IPS-20b (cell line): Measurements from ENCODE around the gene FKRP.

Experiments used
- H3K27ac ChIP-seq: one replicate; pipeline ENCODE4 v1.5.1; 2013; ENCODE audit warnings: low read length
- H3K27me3 ChIP-seq: 2 replicates; pipeline ENCODE4 v1.6.1; 2013; ENCODE audit warnings: mild to moderate bottlenecking, low read length, inconsistent platforms; ENCODE audit not compliant: insufficient read depth
- H3K36me3 ChIP-seq: 2 replicates; pipeline ENCODE4 v1.6.1; 2013; ENCODE audit warnings: low read depth, mild to moderate bottlenecking, inconsistent platforms, low read length, moderate library complexity; ENCODE audit not compliant: insufficient read depth
- H3K4me1 ChIP-seq: 2 replicates; pipeline ENCODE4 v1.6.1; 2013; ENCODE audit warnings: mild to moderate bottlenecking, control low read depth, inconsistent platforms, low read length, moderate library complexity; ENCODE audit not compliant: insufficient read depth
- H3K4me3 ChIP-seq: 2 replicates; pipeline ENCODE4 v1.5.1; 2013; ENCODE audit warnings: mild to moderate bottlenecking, low read length, inconsistent platforms
- H3K9ac ChIP-seq: 2 replicates; pipeline ENCODE4 v1.6.1; 2013; ENCODE audit warnings: low read depth, mild to moderate bottlenecking, inconsistent platforms, low read length, moderate library complexity
- H3K9me3 ChIP-seq: 2 replicates; pipeline ENCODE4 v1.6.1; 2013; ENCODE audit warnings: mild to moderate bottlenecking, low read depth, low read length, inconsistent platforms; ENCODE audit not compliant: insufficient read depth

FKRP gene

DNA sequence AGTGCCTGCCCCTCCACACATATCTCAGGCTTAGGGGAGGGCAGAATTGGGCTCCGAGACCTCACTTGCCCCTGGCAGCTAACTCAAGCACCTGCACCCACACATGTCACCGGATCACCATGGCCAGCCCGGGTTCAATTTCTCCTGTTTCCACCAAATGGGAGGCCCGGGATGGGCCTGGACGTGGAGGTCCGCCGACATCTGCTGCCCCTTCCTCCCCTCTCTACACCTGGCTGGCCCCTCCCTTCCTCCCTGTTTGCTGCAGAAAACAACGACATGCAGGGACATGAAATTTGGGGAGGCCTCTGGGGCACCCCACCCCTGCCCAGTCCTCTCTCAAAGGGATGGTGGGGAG lies 30.3 kb upstream of the FKRP start:
- no peaks in the 10 kb centered on the region for H3K9me3 ChIP-seq
- peak overlapping the region; percentile 89; the same call in 1 of the 2 replicates for H3K9ac ChIP-seq
- no peaks in the 10 kb centered on the region for H3K27me3 ChIP-seq
- peaks cover 19% of the 10 kb centered on the region; the same call in 1 of the 2 replicates for H3K4me1 ChIP-seq
- peak overlapping the region; percentile 76 for H3K4me3 ChIP-seq
- peaks cover 8% of the 10 kb centered on the region for H3K36me3 ChIP-seq
- H3K27ac ChIP-seq = no peak overlapping the region

DNA sequence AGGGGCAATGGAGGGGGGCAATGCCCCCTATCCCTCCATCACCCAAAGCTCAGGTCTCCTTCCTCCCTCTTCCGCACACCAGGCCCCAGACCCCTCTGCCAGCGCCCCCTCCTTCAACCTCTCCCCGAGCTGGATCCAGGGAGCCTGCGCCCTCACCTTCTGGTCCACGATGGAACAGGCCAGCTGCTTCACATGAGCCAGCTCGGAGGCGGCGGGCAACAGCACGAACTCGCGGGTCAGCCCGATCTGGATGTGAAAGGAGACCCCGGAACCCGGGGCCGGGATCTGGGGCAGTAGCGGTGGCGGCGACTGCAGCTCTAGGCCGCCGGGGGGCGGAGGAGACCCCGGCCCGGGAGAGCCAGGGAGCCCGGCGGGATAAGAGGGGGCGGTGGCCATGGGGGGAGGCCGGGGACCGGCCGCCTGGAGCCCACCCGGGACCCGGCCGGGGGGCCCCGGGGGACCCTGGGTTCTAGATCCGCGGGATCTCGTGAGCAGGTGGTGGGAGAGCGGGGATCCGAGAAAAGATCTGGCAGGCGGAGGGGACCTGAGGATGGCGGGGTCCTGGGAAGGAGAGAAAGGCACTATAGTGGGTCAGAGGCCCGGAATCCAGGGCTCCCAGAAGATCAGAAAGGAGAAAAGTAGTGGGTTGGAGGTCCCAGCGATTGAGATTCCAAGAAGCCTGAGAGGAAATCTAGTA lies 29.7 kb upstream of the FKRP start:
- peak overlapping the region; percentile 53 for H3K27ac ChIP-seq
- no peaks in the 10 kb centered on the region for H3K27me3 ChIP-seq
- H3K4me1 ChIP-seq = peaks cover 19% of the 10 kb centered on the region; the same call in 1 of the 2 replicates

DNA sequence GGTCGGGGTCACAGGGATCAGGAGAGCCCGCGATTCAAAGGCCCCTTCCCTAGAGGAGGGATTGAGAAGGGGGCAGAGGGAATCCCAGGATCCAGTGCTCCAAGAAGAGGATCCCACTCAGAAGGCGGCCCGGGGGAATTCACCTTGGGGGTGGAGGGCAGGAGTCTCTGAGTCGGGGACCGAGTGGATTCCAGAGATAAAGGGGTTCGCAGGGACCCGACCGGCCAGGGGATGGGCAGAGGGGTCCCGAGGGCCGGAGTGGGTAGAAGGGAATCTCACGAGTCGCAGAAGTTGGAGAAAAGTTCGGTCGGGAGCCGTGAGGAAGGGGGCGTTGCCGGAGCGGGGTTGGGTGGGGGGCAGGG lies 29.2 kb upstream of the FKRP start:
- Histone ChIP-seq H3K4me1 (peaks cover 19% of the 10 kb centered on the region; the same call in 1 of the 2 replicates), H3K27me3 (no peaks in the 10 kb centered on the region), H3K9me3 (no peaks in the 10 kb centered on the region), H3K36me3 (peaks cover 19% of the 10 kb centered on the region), H3K27ac (peak overlapping the region; percentile 53), H3K4me3 (peak overlapping the region; percentile 76), H3K9ac (peak overlapping the region; percentile 89)

More for the DNA sequence above, 29.7 kb upstream of the FKRP start:
- Histone ChIP-seq H3K4me3 (peak overlapping the region; percentile 76), H3K9me3 (no peaks in the 10 kb centered on the region), H3K9ac (peak overlapping the region; percentile 89; the same call in 1 of the 2 replicates), H3K36me3 (peaks cover 14% of the 10 kb centered on the region)

DNA sequence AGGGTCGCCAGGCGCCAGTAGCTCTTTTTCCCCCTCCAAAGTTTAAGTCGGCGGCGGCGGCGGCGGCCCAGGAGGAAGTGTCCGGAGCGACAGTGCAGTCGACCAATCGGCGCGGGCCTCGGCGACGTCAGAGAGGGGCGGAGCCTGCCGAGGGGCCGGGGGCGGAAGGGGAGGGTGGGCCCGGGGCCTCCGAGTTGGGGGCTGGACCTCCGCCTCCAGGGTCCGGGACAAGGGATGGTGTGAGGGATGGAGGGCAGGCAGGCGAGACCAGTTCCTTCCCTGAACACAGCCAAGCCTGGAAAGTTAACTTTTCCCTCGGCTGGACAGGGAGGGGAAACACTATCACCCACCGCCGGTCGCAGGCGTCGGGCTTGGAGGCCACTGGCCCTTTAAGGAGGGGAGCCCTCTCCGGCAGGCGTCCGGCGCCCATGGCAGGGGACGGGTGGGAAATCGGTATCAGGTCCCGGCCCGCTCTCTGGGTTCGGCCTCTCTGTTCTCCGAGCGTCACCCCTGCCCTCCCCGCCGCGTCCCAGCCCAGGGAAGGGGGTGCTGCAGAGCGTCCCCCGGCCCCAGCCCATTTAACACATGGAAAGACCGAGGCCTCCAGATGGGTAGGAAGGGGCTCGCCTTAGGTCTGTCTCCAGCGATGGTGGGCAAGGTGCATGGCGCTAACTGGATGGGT lies 28.7 kb upstream of the FKRP start, which contains the start of gene PRKD2:
Gene PRKD2, minus strand, starts transcription at position 81 of the 682 bp plus-strand sequence. CDS start 744 bp downstream, outside the sequence.
- H3K9me3 ChIP-seq = no peaks in the 10 kb centered on the region

DNA sequence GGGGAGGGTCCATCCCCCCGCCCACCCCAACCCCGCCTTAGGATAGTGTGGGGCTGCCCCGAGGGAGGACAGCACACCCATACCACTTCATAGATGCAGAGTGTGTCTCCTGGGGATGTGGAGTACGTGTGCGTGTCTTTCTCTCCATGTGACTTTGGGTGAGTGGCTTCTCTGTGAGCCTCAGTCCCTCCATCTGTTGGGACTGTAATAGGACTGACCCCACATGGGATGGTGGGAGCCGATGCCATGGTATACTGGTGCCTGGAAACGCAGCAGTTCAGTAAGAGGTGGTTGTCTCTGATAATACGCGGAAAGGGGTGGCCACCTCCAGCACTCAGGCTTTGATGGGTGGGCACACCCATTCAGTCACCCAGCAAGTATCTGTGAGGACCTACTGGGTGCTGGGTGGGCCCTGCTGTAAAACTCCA lies 28.1 kb upstream of the FKRP start:
- no peaks in the 10 kb centered on the region for H3K9me3 ChIP-seq
- H3K9ac ChIP-seq = peak overlapping the region; percentile 81; the same call in 1 of the 2 replicates
- H3K27ac ChIP-seq = peak overlapping the region; percentile 30
- peaks cover 19% of the 10 kb centered on the region; the same call in 1 of the 2 replicates for H3K4me1 ChIP-seq
- H3K4me3 ChIP-seq = peak overlapping the region; percentile 76
- H3K36me3 ChIP-seq = peaks cover 30% of the 10 kb centered on the region
- no peaks in the 10 kb centered on the region for H3K27me3 ChIP-seq

More for the DNA sequence above, 28.7 kb upstream of the FKRP start, which contains the start of gene PRKD2:
- Histone ChIP-seq H3K27me3 (no peaks in the 10 kb centered on the region), H3K4me1 (peaks cover 19% of the 10 kb centered on the region; the same call in 1 of the 2 replicates), H3K4me3 (peak within 1 kb of the TSS; percentile 76), H3K36me3 (peaks cover 24% of the 10 kb centered on the region), H3K27ac (peak within 1 kb of the TSS; percentile 53), H3K9ac (peak within 1 kb of the TSS; percentile 89)

DNA sequence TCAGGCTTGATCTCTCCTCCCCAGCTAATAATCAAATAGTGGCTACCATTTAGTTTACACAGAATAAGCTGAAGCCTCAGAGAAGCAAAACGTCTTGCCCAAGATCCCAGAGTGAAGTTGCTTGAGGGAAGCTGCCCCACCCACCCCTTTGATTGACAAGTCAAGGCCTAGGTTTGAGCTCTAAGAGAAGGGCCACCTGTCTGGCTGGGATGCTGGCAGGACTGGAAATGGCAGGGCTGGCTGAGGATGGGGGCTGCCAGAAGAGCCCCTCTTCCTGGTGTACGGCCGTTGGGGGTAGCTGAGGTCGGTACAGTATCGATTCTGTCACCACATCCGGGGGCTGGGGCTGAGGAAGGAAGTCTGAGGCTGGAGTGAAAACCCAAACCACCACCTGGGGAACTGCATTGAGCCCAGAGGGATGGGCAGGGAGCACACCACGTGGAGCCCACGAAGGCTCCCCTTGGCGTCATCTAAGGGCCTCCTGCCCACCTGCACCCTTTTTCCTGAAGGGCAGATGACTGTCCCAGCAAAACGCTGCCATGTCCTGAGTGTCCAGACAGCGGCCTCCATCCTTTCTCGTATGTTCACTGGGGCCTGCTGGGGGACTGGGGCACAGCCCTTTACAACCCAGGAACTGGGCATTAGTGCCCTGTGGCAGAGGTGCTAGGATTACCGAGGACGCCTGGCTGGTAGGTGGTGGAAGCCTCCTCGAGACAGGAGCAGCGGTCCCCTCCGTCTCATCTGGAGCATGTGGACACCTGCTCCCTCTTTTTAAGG lies 27.5 kb upstream of the FKRP start:
- Histone ChIP-seq H3K9me3 (no peaks in the 10 kb centered on the region), H3K27me3 (no peaks in the 10 kb centered on the region), H3K9ac (no peak overlapping the region; the same call in 1 of the 2 replicates), H3K4me1 (peaks cover 16% of the 10 kb centered on the region; the same call in 1 of the 2 replicates), H3K27ac (no peak overlapping the region), H3K4me3 (peak overlapping the region; percentile 76; the same call in 1 of the 2 replicates), H3K36me3 (peaks cover 36% of the 10 kb centered on the region)

DNA sequence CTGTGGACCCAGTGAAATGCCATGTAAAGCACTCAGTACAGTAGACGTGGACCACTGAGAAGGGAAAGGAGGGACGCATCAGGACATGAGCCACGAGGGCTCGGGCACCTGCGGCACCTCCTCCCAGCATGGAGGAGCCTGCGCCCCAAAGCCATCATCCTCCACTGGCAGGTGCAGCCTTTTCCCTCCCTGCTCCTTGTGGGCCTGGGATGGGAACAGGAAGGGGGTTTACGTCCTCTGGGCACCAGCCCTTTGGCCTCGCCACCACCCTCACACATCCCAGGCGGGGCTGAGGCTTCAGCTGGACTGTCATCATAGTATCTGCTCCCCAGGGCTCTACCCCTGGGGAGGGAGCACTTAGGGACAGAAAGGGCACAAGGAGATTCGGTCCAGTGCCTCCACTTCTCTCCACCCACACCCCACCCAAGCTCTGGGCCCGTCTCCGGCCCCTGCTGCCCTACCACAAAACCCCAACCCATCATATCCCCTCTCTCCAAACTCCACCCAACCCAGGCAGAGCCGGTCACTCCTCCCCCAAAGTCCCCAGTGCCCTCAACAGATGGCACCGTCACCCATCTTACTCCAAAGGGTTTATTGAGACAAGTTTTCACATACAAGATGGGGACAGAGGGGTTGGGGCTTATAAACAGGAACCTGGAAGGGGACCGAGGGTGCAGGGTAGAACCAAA lies 26.8 kb upstream of the FKRP start:
- Histone ChIP-seq H3K4me1 (peaks cover 15% of the 10 kb centered on the region; the same call in 1 of the 2 replicates), H3K4me3 (no peak overlapping the region), H3K36me3 (peaks cover 42% of the 10 kb centered on the region), H3K9me3 (no peaks in the 10 kb centered on the region), H3K27ac (no peak overlapping the region), H3K9ac (no peak overlapping the region), H3K27me3 (no peaks in the 10 kb centered on the region)

DNA sequence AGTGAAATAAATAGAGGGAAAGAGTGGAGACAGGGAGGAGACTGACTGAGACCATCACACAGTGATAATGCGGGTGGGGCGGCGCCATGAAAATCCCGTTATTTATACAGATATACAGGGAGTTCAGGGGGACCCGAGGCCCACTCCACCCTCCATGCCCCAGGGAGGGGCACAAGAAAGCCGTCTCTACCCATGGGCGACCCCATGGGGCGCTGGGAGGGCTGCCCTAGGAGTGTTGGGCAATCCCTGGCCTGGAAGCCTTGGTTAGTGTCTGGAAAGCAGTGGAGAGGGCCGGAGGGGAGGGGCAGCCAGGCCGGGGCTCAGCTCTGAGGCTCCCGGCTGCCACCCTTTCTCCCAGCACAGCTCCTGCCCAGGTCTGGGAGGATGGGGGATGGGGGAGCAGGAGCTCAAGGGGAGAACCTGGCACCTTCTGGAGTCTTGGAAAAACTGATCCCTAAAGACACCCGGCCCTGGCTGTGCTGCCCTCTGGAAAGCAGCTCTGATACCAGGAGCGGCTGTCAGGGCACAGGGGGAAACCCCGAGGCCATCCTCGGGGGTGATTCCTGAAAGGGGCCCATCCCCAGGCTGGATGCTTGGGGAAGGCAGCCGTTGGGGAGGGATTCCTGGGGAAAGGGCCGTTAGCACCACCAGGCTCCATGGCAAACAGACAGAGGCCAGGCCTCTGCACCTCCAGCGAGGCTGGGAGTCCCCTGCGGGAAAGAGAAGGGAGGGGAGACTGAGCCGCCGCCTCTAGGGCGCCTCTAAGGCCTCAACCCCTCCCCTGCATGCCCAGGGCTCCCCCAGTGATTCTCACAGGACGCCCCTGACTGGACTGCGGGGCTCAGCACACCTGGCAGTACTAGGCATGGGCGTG lies 26.0 kb upstream of the FKRP start:
- Histone ChIP-seq H3K4me1 (peaks cover 11% of the 10 kb centered on the region; the same call in 1 of the 2 replicates), H3K4me3 (no peak overlapping the region), H3K36me3 (peaks cover 49% of the 10 kb centered on the region), H3K27me3 (no peaks in the 10 kb centered on the region), H3K27ac (no peak overlapping the region), H3K9ac (no peak overlapping the region), H3K9me3 (no peaks in the 10 kb centered on the region)

DNA sequence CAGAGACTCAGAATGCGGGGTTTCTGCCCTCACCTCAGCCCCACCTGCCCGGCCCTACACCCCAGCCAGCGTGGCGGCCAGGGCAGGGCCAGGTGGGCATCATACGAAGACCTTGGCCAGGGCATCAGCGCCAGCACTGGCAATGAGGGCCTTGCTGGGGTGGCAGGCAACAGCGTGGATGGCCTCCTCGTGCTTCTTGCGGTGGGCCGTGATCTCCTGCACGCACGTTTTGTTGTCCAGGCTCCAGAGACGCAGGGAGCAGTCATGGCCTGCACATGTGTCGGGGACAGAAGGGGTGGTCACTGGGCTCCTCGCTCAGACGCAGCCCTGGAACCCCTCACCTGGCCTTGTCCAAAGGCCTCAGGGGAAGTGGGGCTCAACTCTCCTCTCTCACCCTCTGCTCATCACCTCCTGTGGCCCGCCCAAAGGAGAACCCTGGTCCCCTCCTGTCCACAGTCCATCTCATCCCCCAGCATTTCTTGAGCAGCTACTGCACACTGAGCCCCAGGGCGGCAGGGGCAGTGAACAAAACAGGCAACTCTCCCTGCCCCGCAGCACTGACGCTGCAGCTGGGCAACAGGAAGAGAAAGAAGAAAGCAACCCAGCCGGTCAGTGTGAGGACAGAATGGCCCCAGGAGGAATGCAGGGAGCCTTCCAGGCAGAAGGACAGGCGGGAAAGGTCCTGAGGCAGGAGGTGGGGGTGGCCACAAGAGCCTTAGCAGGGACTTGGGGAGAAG lies 25.2 kb upstream of the FKRP start:
- H3K36me3 ChIP-seq = peaks cover 57% of the 10 kb centered on the region
- no peaks in the 10 kb centered on the region for H3K9me3 ChIP-seq
- no peaks in the 10 kb centered on the region for H3K27me3 ChIP-seq
- H3K27ac ChIP-seq = no peak overlapping the region
- peaks cover 4% of the 10 kb centered on the region; the same call in 1 of the 2 replicates for H3K4me1 ChIP-seq
- H3K4me3 ChIP-seq = no peak overlapping the region
- H3K9ac ChIP-seq = no peak overlapping the region
